Ishikawa (cell line): ENCODE results near the gene SRPK2.

Experiments
- CEBPB ChIP-seq: IDR thresholded peaks from 2 replicates; pipeline ENCODE4 v1.6.1; 2012
- CREB1 ChIP-seq: IDR thresholded peaks from 2 replicates; pipeline ENCODE4 v1.6.1; 2012; ENCODE audit warnings: low read depth
- EGR1 ChIP-seq: IDR thresholded peaks from 2 replicates; pipeline ENCODE4 v1.6.1; 2012
- FOXM1 ChIP-seq: IDR thresholded peaks from 2 replicates; pipeline ENCODE4 v1.6.1; 2012; ENCODE audit warnings: low read depth, borderline replicate concordance
- NFIC ChIP-seq: IDR thresholded peaks from 2 replicates; pipeline ENCODE4 v1.6.1; 2012
- RAD21 ChIP-seq: IDR thresholded peaks from 2 replicates; pipeline ENCODE4 v1.6.1; 2012; ENCODE audit warnings: low read depth
- TEAD4 ChIP-seq: IDR thresholded peaks from 2 replicates; pipeline ENCODE4 v1.6.1; 2012
- YY1 ChIP-seq: IDR thresholded peaks from 2 replicates; pipeline ENCODE4 v1.6.1; 2012; ENCODE audit warnings: low read depth
- ZBTB7A ChIP-seq: IDR thresholded peaks from 2 replicates; pipeline ENCODE4 v1.6.1; 2012; ENCODE audit warnings: low read depth
- TF ChIP-seq, protein P1 (sequence below): IDR thresholded peaks from 2 replicates; pipeline ENCODE4 v1.6.1; 2012; ENCODE audit warnings: low read depth, mild to moderate bottlenecking
- TF ChIP-seq, protein P2 (sequence below): IDR thresholded peaks from 2 replicates; pipeline ENCODE4 v1.6.1; 2012
- TF ChIP-seq, protein P3 (sequence below): IDR thresholded peaks from 2 replicates; pipeline ENCODE4 v1.6.1; 2012

DNA sequence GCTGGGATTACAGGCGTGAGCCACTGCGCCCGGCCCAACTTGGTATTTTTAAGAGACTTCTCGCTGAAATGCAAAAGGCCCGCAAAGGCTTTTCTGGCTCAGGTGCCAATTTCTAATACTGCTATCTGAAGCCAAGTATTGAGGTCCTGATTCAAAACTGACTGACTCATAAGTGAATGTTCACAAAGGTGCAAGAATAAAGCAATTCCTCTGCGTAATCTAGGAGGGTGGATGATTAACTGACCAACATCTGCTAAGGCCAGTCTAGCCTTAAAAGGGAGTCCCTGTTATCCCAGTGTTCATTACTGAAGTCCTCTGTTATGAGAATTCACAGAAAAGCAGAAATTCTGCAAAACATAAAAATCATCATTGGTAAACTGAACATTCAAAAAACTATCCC is 111.4 kb downstream of the SRPK2 start:
- TF ChIP-seq EGR1 (no peak), CREB1 (no peak), FOXM1 (no peak), RAD21 (no peak), NFIC (no peak), TEAD4 (no peak), ZBTB7A (no peak), CEBPB (no peak), YY1 (no peak)
- TF ChIP-seq, protein P1, sequence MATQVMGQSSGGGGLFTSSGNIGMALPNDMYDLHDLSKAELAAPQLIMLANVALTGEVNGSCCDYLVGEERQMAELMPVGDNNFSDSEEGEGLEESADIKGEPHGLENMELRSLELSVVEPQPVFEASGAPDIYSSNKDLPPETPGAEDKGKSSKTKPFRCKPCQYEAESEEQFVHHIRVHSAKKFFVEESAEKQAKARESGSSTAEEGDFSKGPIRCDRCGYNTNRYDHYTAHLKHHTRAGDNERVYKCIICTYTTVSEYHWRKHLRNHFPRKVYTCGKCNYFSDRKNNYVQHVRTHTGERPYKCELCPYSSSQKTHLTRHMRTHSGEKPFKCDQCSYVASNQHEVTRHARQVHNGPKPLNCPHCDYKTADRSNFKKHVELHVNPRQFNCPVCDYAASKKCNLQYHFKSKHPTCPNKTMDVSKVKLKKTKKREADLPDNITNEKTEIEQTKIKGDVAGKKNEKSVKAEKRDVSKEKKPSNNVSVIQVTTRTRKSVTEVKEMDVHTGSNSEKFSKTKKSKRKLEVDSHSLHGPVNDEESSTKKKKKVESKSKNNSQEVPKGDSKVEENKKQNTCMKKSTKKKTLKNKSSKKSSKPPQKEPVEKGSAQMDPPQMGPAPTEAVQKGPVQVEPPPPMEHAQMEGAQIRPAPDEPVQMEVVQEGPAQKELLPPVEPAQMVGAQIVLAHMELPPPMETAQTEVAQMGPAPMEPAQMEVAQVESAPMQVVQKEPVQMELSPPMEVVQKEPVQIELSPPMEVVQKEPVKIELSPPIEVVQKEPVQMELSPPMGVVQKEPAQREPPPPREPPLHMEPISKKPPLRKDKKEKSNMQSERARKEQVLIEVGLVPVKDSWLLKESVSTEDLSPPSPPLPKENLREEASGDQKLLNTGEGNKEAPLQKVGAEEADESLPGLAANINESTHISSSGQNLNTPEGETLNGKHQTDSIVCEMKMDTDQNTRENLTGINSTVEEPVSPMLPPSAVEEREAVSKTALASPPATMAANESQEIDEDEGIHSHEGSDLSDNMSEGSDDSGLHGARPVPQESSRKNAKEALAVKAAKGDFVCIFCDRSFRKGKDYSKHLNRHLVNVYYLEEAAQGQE, result no peak
- TF ChIP-seq, protein P2, sequence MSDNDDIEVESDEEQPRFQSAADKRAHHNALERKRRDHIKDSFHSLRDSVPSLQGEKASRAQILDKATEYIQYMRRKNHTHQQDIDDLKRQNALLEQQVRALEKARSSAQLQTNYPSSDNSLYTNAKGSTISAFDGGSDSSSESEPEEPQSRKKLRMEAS, result no peak
- TF ChIP-seq, protein P3, sequence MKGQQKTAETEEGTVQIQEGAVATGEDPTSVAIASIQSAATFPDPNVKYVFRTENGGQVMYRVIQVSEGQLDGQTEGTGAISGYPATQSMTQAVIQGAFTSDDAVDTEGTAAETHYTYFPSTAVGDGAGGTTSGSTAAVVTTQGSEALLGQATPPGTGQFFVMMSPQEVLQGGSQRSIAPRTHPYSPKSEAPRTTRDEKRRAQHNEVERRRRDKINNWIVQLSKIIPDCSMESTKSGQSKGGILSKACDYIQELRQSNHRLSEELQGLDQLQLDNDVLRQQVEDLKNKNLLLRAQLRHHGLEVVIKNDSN, result no peak
